ENCODE measurements around the gene HIGD1C. TPM values are rescaled to one million over a fixed set of nuclear protein-coding genes. Genes with fewer than 3 reads are reported as not detected.
"Not testable (repeated sequence)": the region's sequence is repeated elsewhere in the genome, so short reads cannot be mapped to it uniquely, and the experiment has no call there.

Gene HIGD1C
- total RNA-seq: not detected
- polyA plus RNA-seq: not detected

GRCh38 chr12:50952510-50952909, at the start of gene HIGD1C:
HIGD1C (plus strand) TSS chr12:50952544; CDS start chr12:50953999, 1,455 bp downstream.
- Mint-ChIP-seq H3K9me3 (no peaks in the 10 kb centered on the region), H3K4me3 (no peak within 1 kb of the TSS), H3K36me3 (no peaks in the 10 kb centered on the region), H3K27me3 (no peaks in the 10 kb centered on the region), H3K27ac (no peak within 1 kb of the TSS), H3K4me1 (no peaks in the 10 kb centered on the region)
- Histone ChIP-seq H3K27ac (ENCODE audit: low read depth, low read length) (no peak within 1 kb of the TSS), H3K27me3 (ENCODE audit: insufficient read depth, low read length, poor library complexity, severe bottlenecking) (no peaks in the 10 kb centered on the region), H3K4me3 (ENCODE audit: low read length) (no peak within 1 kb of the TSS), H3K36me3 (ENCODE audit: insufficient read depth, low read length) (no peaks in the 10 kb centered on the region), H3K4me1 (ENCODE audit: insufficient read depth, low read length) (no peaks in the 10 kb centered on the region), H3K9me3 (ENCODE audit: low read length) (no peaks in the 10 kb centered on the region)
- CTCF ChIA-PET: no interaction called here
- POLR2A ChIA-PET: no interaction called here
- DNase-seq: no peak

GRCh38 chr12:50908479-50908878, 43.9 kb upstream of the HIGD1C start:
- POLR2A ChIA-PET; CTCF ChIA-PET; H3K9me3 ChIP-seq (ENCODE audit: low read length); H3K4me1 Mint-ChIP-seq; H3K4me3 Mint-ChIP-seq; DNase-seq; H3K36me3 ChIP-seq (ENCODE audit: insufficient read depth, low read length); H3K27ac Mint-ChIP-seq; H3K4me1 ChIP-seq (ENCODE audit: insufficient read depth, low read length); H3K4me3 ChIP-seq (ENCODE audit: low read length); H3K27me3 ChIP-seq (ENCODE audit: insufficient read depth, low read length, poor library complexity, severe bottlenecking); H3K27ac ChIP-seq (ENCODE audit: low read depth, low read length): not testable (repeated sequence)
- H3K27me3 Mint-ChIP-seq: peaks cover 15 to 24% of the 10 kb centered on the region in 2 donors
- H3K9me3 Mint-ChIP-seq: peaks cover 11 to 21% (median 18%) of the 10 kb centered on the region in 5 donors
- H3K36me3 Mint-ChIP-seq: peaks cover 0 to 23% (median 2%) of the 10 kb centered on the region in 3 donors

GRCh38 chr12:50912361-50912760, 40.0 kb upstream of the HIGD1C start:
- H3K27ac ChIP-seq (ENCODE audit: low read depth, low read length); H3K4me1 ChIP-seq (ENCODE audit: insufficient read depth, low read length); DNase-seq; H3K9me3 ChIP-seq (ENCODE audit: low read length); H3K36me3 ChIP-seq (ENCODE audit: insufficient read depth, low read length); H3K4me1 Mint-ChIP-seq; H3K27ac Mint-ChIP-seq; H3K4me3 Mint-ChIP-seq; H3K27me3 ChIP-seq (ENCODE audit: insufficient read depth, low read length, poor library complexity, severe bottlenecking); H3K4me3 ChIP-seq (ENCODE audit: low read length); CTCF ChIA-PET; POLR2A ChIA-PET: not testable (repeated sequence)
- Mint-ChIP-seq H3K36me3 (peaks cover 1 to 45% (median 5%) of the 10 kb centered on the region in 3 donors), H3K27me3 (peaks cover 24 to 33% of the 10 kb centered on the region in 2 donors), H3K9me3 (peaks cover 12 to 48% (median 35%) of the 10 kb centered on the region in 5 donors)

- peaks cover 17 to 54% (median 41%) of the 10 kb centered on the region in 5 donors for H3K9me3 Mint-ChIP-seq
- no peak overlapping the region for H3K4me3 ChIP-seq (ENCODE audit: low read length)
- ChIA-PET CTCF (no interaction called here), POLR2A (no interaction called here)
- H3K27ac Mint-ChIP-seq: no peak overlapping the region
- H3K4me1 Mint-ChIP-seq: no peaks in the 10 kb centered on the region
- H3K4me3 Mint-ChIP-seq: peak overlapping the region in 1 of 7 donors; percentile 9
- H3K4me1 ChIP-seq (ENCODE audit: insufficient read depth, low read length): no peaks in the 10 kb centered on the region
- H3K36me3 Mint-ChIP-seq: peaks cover 1 to 53% (median 9%) of the 10 kb centered on the region in 3 donors
- H3K9me3 ChIP-seq (ENCODE audit: low read length): peaks cover 3% of the 10 kb centered on the region
- H3K27me3 Mint-ChIP-seq: peaks cover 22 to 38% of the 10 kb centered on the region in 2 donors
- DNase-seq: no peak
- H3K36me3 ChIP-seq (ENCODE audit: insufficient read depth, low read length): no peaks in the 10 kb centered on the region
- no peaks in the 10 kb centered on the region for H3K27me3 ChIP-seq (ENCODE audit: insufficient read depth, low read length, poor library complexity, severe bottlenecking)
- no peak overlapping the region for H3K27ac ChIP-seq (ENCODE audit: low read depth, low read length)
Measured at GRCh38 chr12:50913224-50913623, 39.1 kb upstream of the HIGD1C start.

- peaks cover 1 to 52% (median 9%) of the 10 kb centered on the region in 3 donors for H3K36me3 Mint-ChIP-seq
Measured at GRCh38 chr12:50914872-50915484, 37.4 kb upstream of the HIGD1C start.

GRCh38 chr12:50916292-50916691, 36.1 kb upstream of the HIGD1C start:
- ChIA-PET CTCF (no interaction called here), POLR2A (interaction anchor here (0.6 kb wide), 1 partner anchor 10 kb away, joined by 7 read pairs; no protein-coding TSS in a partner anchor)
- Mint-ChIP-seq H3K4me3 (no peak overlapping the region), H3K27me3 (peaks cover 15 to 20% of the 10 kb centered on the region in 2 donors), H3K4me1 (peaks cover 0 to 4% (median 0%) of the 10 kb centered on the region in 3 donors), H3K9me3 (peaks cover 17 to 53% (median 41%) of the 10 kb centered on the region in 5 donors), H3K36me3 (peaks cover 1 to 48% (median 7%) of the 10 kb centered on the region in 3 donors), H3K27ac (no peak overlapping the region)
- DNase-seq: no peak
- no peaks in the 10 kb centered on the region for H3K27me3 ChIP-seq (ENCODE audit: insufficient read depth, low read length, poor library complexity, severe bottlenecking)
- no peak overlapping the region for H3K27ac ChIP-seq (ENCODE audit: low read depth, low read length)
- H3K9me3 ChIP-seq (ENCODE audit: low read length): peaks cover 3% of the 10 kb centered on the region
- no peaks in the 10 kb centered on the region for H3K36me3 ChIP-seq (ENCODE audit: insufficient read depth, low read length)
- no peaks in the 10 kb centered on the region for H3K4me1 ChIP-seq (ENCODE audit: insufficient read depth, low read length)
- H3K4me3 ChIP-seq (ENCODE audit: low read length): no peak overlapping the region

More at GRCh38 chr12:50914872-50915484, 37.4 kb upstream of the HIGD1C start:
- H3K4me3 Mint-ChIP-seq: no peak overlapping the region
- no peaks in the 10 kb centered on the region for H3K36me3 ChIP-seq (ENCODE audit: insufficient read depth, low read length)
- H3K4me1 Mint-ChIP-seq: no peaks in the 10 kb centered on the region
- no peaks in the 10 kb centered on the region for H3K27me3 ChIP-seq (ENCODE audit: insufficient read depth, low read length, poor library complexity, severe bottlenecking)
- no peak overlapping the region for H3K27ac ChIP-seq (ENCODE audit: low read depth, low read length)
- peaks cover 24 to 28% of the 10 kb centered on the region in 2 donors for H3K27me3 Mint-ChIP-seq
- H3K4me1 ChIP-seq (ENCODE audit: insufficient read depth, low read length): no peaks in the 10 kb centered on the region
- peaks cover 17 to 56% (median 41%) of the 10 kb centered on the region in 5 donors for H3K9me3 Mint-ChIP-seq
- ChIA-PET POLR2A (interaction anchor here (0.6 to 0.7 kb wide), 2 partner anchors 19 to 54 kb away, joined by 5 to 6 read pairs; no protein-coding TSS in a partner anchor), CTCF (interaction anchor here (1.2 kb wide), 1 partner anchor 14 kb away, joined by 3 read pairs; no protein-coding TSS in a partner anchor)
- peak overlapping the region in 1 of 8 donors; percentile 68 for H3K27ac Mint-ChIP-seq
- H3K4me3 ChIP-seq (ENCODE audit: low read length): no peak overlapping the region
- DNase-seq: no peak
- peaks cover 3% of the 10 kb centered on the region for H3K9me3 ChIP-seq (ENCODE audit: low read length)

GRCh38 chr12:50918584-50919316, 33.6 kb upstream of the HIGD1C start:
- no peak overlapping the region for H3K27ac Mint-ChIP-seq

GRCh38 chr12:50922820-50923219, 29.5 kb upstream of the HIGD1C start:
- peaks cover 15% of the 10 kb centered on the region for H3K4me1 ChIP-seq (ENCODE audit: insufficient read depth, low read length)
- peaks cover 2 to 4% of the 10 kb centered on the region in 2 donors for H3K27me3 Mint-ChIP-seq
- no peaks in the 10 kb centered on the region for H3K36me3 ChIP-seq (ENCODE audit: insufficient read depth, low read length)
- H3K4me1 Mint-ChIP-seq: peaks cover 30 to 52% (median 33%) of the 10 kb centered on the region in 3 donors
- no peaks in the 10 kb centered on the region for H3K9me3 ChIP-seq (ENCODE audit: low read length)
- H3K4me3 Mint-ChIP-seq: peak overlapping the region in 3 of 7 donors; percentile 35 to 78 (median 46)
- peaks cover 1 to 7% (median 2%) of the 10 kb centered on the region in 5 donors for H3K9me3 Mint-ChIP-seq
- H3K27me3 ChIP-seq (ENCODE audit: insufficient read depth, low read length, poor library complexity, severe bottlenecking): no peaks in the 10 kb centered on the region
- ChIA-PET POLR2A (interaction anchor here (0.6 to 0.7 kb wide), 3 partner anchors 9 to 108 kb away, joined by 3 to 4 read pairs (median 3); no protein-coding TSS in a partner anchor), CTCF (no interaction called here)
- peaks cover 0 to 7% (median 0%) of the 10 kb centered on the region in 3 donors for H3K36me3 Mint-ChIP-seq
- H3K27ac Mint-ChIP-seq: peak overlapping the region; percentile 14 to 87 (median 76)
- no peak overlapping the region for H3K27ac ChIP-seq (ENCODE audit: low read depth, low read length)
- no peak overlapping the region for H3K4me3 ChIP-seq (ENCODE audit: low read length)
- no peak for DNase-seq

More at GRCh38 chr12:50918584-50919316, 33.6 kb upstream of the HIGD1C start:
- H3K4me3 ChIP-seq (ENCODE audit: low read length): no peak overlapping the region
- peaks cover 1 to 34% (median 6%) of the 10 kb centered on the region in 3 donors for H3K36me3 Mint-ChIP-seq
- H3K36me3 ChIP-seq (ENCODE audit: insufficient read depth, low read length): no peaks in the 10 kb centered on the region
- no peak overlapping the region for H3K4me3 Mint-ChIP-seq
- H3K27ac ChIP-seq (ENCODE audit: low read depth, low read length): no peak overlapping the region
- no peaks in the 10 kb centered on the region for H3K27me3 ChIP-seq (ENCODE audit: insufficient read depth, low read length, poor library complexity, severe bottlenecking)
- H3K4me1 ChIP-seq (ENCODE audit: insufficient read depth, low read length): peaks cover 4% of the 10 kb centered on the region
- no peak for DNase-seq
- H3K9me3 Mint-ChIP-seq: peaks cover 5 to 36% (median 20%) of the 10 kb centered on the region in 5 donors
- POLR2A ChIA-PET: no interaction called here
- CTCF ChIA-PET: interaction anchor here (1.0 kb wide), 1 partner anchor 93 kb away, joined by 3 read pairs; no protein-coding TSS in a partner anchor
- peaks cover 12% of the 10 kb centered on the region in 2 donors for H3K27me3 Mint-ChIP-seq
- H3K9me3 ChIP-seq (ENCODE audit: low read length): peaks cover 3% of the 10 kb centered on the region
- peaks cover 6 to 15% (median 7%) of the 10 kb centered on the region in 3 donors for H3K4me1 Mint-ChIP-seq
